ENCODE results near the gene ING5.

The ING5 gene

GRCh38 chr2:241701399-241702154 is at the start of gene ING5:
ING5 (plus strand) TSS chr2:241702039; CDS start chr2:241702066, 27 bp downstream.
- peak within 1 kb of the TSS; percentile 96 for H3K27ac ChIP-seq
- TF ChIP-seq ZFX (IDR thresholded peaks at IDR 0.05; ENCODE audit: borderline replicate concordance), result no peak
- peak; percentile 26 for TF ChIP-seq CTCF (IDR thresholded peaks at IDR 0.05)

- TF ChIP-seq CTCF (IDR thresholded peaks at IDR 0.05) (no peak), ZFX (IDR thresholded peaks at IDR 0.05; ENCODE audit: borderline replicate concordance) (no peak)
These were observed 49.7 kb upstream of the ING5 start for GRCh38 chr2:241652142-241652541.

GRCh38 chr2:241652722-241653121 is 49.1 kb upstream of the ING5 start:
- H3K27ac ChIP-seq, result no peak overlapping the region
- no peak for TF ChIP-seq CTCF (IDR thresholded peaks at IDR 0.05)
- TF ChIP-seq ZFX (IDR thresholded peaks at IDR 0.05; ENCODE audit: borderline replicate concordance), result no peak

More at GRCh38 chr2:241652142-241652541, 49.7 kb upstream of the ING5 start:
- H3K27ac ChIP-seq, result no peak overlapping the region

GRCh38 chr2:241653210-241653750 is 48.6 kb upstream of the ING5 start:
- no peak overlapping the region for H3K27ac ChIP-seq
- TF ChIP-seq CTCF (IDR thresholded peaks at IDR 0.05), result no peak
- TF ChIP-seq ZFX (IDR thresholded peaks at IDR 0.05; ENCODE audit: borderline replicate concordance), result no peak

- H3K27ac ChIP-seq, result no peak overlapping the region
- TF ChIP-seq CTCF (IDR thresholded peaks at IDR 0.05) (no peak), ZFX (IDR thresholded peaks at IDR 0.05; ENCODE audit: borderline replicate concordance) (no peak)
These were observed 47.3 kb upstream of the ING5 start for GRCh38 chr2:241654551-241654950.

- H3K27ac ChIP-seq, result no peak overlapping the region
- TF ChIP-seq ZFX (IDR thresholded peaks at IDR 0.05; ENCODE audit: borderline replicate concordance) (no peak), CTCF (IDR thresholded peaks at IDR 0.05) (no peak)
These were observed 46.2 kb upstream of the ING5 start for GRCh38 chr2:241655516-241656189.
